Measurements from ENCODE around the gene BMPR1A. TPM values are rescaled to one million over a fixed set of nuclear protein-coding genes. Genes with fewer than 3 reads are reported as not detected.

BMPR1A gene
- total and polyA plus RNA-seq, 9 of the 15 experiments (the other 6 are each of a cell fraction or from before 2014, with no cell fraction given): 1.6 to 17.5 (median 9.1) TPM

DNA sequence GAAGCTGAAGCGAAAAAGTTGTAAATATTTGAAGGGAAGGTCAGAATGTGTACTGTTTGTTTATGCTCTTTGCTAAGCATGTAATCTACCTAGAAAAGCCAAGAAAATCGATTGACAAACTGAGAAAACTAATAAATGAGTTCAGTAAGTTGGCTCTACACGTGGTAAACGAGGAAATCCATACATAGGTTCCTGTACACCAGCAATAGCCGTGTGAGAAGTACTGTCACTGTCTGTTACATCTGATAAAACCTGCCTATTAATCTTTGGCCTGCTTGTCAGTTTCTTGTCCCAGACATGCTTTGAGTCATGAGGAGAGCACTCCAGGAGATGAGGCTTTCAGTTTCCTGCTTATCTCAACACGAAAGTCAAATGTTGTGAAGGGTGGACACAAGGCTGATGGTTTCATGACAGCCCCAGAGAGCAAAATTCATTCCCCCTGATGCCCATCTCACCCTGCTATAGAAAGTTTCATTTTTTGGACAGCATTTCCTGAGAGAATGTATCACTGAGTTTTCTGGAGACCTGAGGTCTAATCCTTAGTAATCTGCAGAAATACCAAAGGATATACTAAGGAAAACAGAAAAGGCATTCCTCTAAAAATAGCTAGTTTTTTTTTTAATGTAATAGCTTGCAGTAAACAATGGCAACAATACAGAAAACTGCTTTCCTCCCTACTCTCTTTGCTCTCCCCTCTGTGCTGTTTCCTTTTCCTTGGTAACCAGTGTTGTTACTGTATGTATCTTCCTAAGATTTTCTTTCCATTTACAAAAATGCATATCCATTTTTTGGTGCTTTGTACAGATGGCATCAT, 18.8 kb downstream of the BMPR1A start (continued):
- TF ChIP-seq GATA2 (CRISPR knock-in tag; IDR thresholded peaks at IDR 0.05): peak; percentile 65; the same call in 1 of the 2 replicates
- TF ChIP-seq, protein P1, sequence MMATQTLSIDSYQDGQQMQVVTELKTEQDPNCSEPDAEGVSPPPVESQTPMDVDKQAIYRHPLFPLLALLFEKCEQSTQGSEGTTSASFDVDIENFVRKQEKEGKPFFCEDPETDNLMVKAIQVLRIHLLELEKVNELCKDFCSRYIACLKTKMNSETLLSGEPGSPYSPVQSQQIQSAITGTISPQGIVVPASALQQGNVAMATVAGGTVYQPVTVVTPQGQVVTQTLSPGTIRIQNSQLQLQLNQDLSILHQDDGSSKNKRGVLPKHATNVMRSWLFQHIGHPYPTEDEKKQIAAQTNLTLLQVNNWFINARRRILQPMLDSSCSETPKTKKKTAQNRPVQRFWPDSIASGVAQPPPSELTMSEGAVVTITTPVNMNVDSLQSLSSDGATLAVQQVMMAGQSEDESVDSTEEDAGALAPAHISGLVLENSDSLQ (IDR thresholded peaks at IDR 0.05): peak; percentile 97
- no peak for TF ChIP-seq ZBTB7A (IDR thresholded peaks at IDR 0.05; ENCODE audit: borderline replicate concordance, control insufficient read depth, low read depth, low read length)
- peak; percentile 49; the same call in 1 of the 2 replicates for TF ChIP-seq SOX6 (IDR thresholded peaks at IDR 0.05)
- TF ChIP-seq, protein P2, sequence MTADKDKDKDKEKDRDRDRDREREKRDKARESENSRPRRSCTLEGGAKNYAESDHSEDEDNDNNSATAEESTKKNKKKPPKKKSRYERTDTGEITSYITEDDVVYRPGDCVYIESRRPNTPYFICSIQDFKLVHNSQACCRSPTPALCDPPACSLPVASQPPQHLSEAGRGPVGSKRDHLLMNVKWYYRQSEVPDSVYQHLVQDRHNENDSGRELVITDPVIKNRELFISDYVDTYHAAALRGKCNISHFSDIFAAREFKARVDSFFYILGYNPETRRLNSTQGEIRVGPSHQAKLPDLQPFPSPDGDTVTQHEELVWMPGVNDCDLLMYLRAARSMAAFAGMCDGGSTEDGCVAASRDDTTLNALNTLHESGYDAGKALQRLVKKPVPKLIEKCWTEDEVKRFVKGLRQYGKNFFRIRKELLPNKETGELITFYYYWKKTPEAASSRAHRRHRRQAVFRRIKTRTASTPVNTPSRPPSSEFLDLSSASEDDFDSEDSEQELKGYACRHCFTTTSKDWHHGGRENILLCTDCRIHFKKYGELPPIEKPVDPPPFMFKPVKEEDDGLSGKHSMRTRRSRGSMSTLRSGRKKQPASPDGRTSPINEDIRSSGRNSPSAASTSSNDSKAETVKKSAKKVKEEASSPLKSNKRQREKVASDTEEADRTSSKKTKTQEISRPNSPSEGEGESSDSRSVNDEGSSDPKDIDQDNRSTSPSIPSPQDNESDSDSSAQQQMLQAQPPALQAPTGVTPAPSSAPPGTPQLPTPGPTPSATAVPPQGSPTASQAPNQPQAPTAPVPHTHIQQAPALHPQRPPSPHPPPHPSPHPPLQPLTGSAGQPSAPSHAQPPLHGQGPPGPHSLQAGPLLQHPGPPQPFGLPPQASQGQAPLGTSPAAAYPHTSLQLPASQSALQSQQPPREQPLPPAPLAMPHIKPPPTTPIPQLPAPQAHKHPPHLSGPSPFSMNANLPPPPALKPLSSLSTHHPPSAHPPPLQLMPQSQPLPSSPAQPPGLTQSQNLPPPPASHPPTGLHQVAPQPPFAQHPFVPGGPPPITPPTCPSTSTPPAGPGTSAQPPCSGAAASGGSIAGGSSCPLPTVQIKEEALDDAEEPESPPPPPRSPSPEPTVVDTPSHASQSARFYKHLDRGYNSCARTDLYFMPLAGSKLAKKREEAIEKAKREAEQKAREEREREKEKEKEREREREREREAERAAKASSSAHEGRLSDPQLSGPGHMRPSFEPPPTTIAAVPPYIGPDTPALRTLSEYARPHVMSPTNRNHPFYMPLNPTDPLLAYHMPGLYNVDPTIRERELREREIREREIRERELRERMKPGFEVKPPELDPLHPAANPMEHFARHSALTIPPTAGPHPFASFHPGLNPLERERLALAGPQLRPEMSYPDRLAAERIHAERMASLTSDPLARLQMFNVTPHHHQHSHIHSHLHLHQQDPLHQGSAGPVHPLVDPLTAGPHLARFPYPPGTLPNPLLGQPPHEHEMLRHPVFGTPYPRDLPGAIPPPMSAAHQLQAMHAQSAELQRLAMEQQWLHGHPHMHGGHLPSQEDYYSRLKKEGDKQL (CRISPR knock-in tag; IDR thresholded peaks at IDR 0.05; ENCODE audit: borderline replicate concordance): no peak
- peak; percentile 91 for TF ChIP-seq DPF2 (IDR thresholded peaks at IDR 0.05)
- TF ChIP-seq, protein P3, sequence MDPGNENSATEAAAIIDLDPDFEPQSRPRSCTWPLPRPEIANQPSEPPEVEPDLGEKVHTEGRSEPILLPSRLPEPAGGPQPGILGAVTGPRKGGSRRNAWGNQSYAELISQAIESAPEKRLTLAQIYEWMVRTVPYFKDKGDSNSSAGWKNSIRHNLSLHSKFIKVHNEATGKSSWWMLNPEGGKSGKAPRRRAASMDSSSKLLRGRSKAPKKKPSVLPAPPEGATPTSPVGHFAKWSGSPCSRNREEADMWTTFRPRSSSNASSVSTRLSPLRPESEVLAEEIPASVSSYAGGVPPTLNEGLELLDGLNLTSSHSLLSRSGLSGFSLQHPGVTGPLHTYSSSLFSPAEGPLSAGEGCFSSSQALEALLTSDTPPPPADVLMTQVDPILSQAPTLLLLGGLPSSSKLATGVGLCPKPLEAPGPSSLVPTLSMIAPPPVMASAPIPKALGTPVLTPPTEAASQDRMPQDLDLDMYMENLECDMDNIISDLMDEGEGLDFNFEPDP (CRISPR knock-in tag; IDR thresholded peaks at IDR 0.05): no peak
- TF ChIP-seq ZNF263 (CRISPR knock-in tag; IDR thresholded peaks at IDR 0.05; ENCODE audit: borderline replicate concordance): no peak
- TF ChIP-seq JUN (IDR thresholded peaks at IDR 0.05; ENCODE audit: borderline replicate concordance, low read depth, low read length): peak; percentile 53; the same call in 1 of the 2 replicates
- TF ChIP-seq JUN (CRISPR knock-in tag; IDR thresholded peaks at IDR 0.05; ENCODE audit: borderline replicate concordance): no peak
- no peak for TF ChIP-seq ZNF707 (CRISPR knock-in tag; conservative IDR thresholded peaks at IDR 0.05)
- TF ChIP-seq MYNN (IDR thresholded peaks at IDR 0.05): peak; percentile 73; the same call in 1 of the 2 replicates
- TF ChIP-seq MYNN (CRISPR knock-in tag; IDR thresholded peaks at IDR 0.05): no peak
- no peak for TF ChIP-seq POLR2A (conservative IDR thresholded peaks at IDR 0.05)
- no peak for TF ChIP-seq BRD4 (IDR thresholded peaks at IDR 0.05)
- TF ChIP-seq, protein P4, sequence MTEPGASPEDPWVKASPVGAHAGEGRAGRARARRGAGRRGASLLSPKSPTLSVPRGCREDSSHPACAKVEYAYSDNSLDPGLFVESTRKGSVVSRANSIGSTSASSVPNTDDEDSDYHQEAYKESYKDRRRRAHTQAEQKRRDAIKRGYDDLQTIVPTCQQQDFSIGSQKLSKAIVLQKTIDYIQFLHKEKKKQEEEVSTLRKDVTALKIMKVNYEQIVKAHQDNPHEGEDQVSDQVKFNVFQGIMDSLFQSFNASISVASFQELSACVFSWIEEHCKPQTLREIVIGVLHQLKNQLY (CRISPR knock-in tag; conservative IDR thresholded peaks at IDR 0.05): no peak
- no peak for TF ChIP-seq SMAD2 (IDR thresholded peaks at IDR 0.05; ENCODE audit: low read depth, low read length)

Measured in K562 (cell line).